Neuronal stem cell (in vitro differentiated cells): ENCODE data around the gene KRT35.

Source experiments
- DNase-seq: peaks from one replicate; pipeline ENCODE4 v3.0.0-alpha.2; 2013; ENCODE audit warnings: low spot score
- H2AFZ ChIP-seq: one replicate; pipeline ENCODE4 v1.6.1; 2013; ENCODE audit warnings: mild to moderate bottlenecking, low read length, inconsistent platforms
- H2AK5ac ChIP-seq: 2 replicates; pipeline ENCODE4 v1.6.1; 2013; ENCODE audit warnings: low read depth, mild to moderate bottlenecking, inconsistent platforms, low read length, moderate library complexity, mixed read lengths
- H2BK120ac ChIP-seq: 2 replicates; pipeline ENCODE4 v1.6.1; 2013; ENCODE audit warnings: low read depth, mild to moderate bottlenecking, inconsistent platforms, low read length, moderate library complexity, mixed read lengths
- H2BK12ac ChIP-seq: one replicate; pipeline ENCODE4 v1.6.1; 2013; ENCODE audit warnings: low read length, inconsistent platforms
- H2BK15ac ChIP-seq: 2 replicates; pipeline ENCODE4 v1.6.1; 2013; ENCODE audit warnings: mild to moderate bottlenecking, low read length, inconsistent platforms, mixed read lengths
- H2BK5ac ChIP-seq: one replicate; pipeline ENCODE4 v1.6.1; 2013; ENCODE audit warnings: inconsistent platforms, mild to moderate bottlenecking, low read length, moderate library complexity
- H3K14ac ChIP-seq: one replicate; pipeline ENCODE4 v1.6.1; 2013; ENCODE audit warnings: low read length, inconsistent platforms
- H3K18ac ChIP-seq: 2 replicates; pipeline ENCODE4 v1.6.1; 2013; ENCODE audit warnings: low read length, inconsistent platforms
- H3K23ac ChIP-seq: 2 replicates; pipeline ENCODE4 v1.6.1; 2013; ENCODE audit warnings: low read depth, mild to moderate bottlenecking, mixed read lengths, low read length, inconsistent platforms; ENCODE audit not compliant: poor library complexity
- H3K27ac ChIP-seq: replicated peaks from 3 replicates; pipeline ENCODE4 v1.5.1; 2013; ENCODE audit warnings: low read length, inconsistent platforms
- H3K27me3 ChIP-seq, 3 experiments: 2 replicates each; pipeline ENCODE4 v1.6.1; 2013; ENCODE audit warnings: low read length in 3 of 3, mild to moderate bottlenecking in 2 of 3, inconsistent platforms in 1 of 3, low read depth in 1 of 3, mixed read lengths in 1 of 3, moderate library complexity in 1 of 3; ENCODE audit not compliant: control insufficient read depth in 3 of 3, insufficient read depth in 3 of 3
- H3K36me3 ChIP-seq, 2 donors: replicated peaks in 1 of 2; 2 replicates each; pipeline ENCODE4 v1.6.1; 2013; ENCODE audit warnings: low read length in 2 of 2; ENCODE audit not compliant: control insufficient read depth in 2 of 2, insufficient read depth in 2 of 2
- H3K4ac ChIP-seq: 2 replicates; pipeline ENCODE4 v1.6.1; 2013; ENCODE audit warnings: inconsistent platforms, mild to moderate bottlenecking, low read length, moderate library complexity
- H3K4me1 ChIP-seq, 2 donors: 1 replicate in 1 of 2; 2 replicates in 1 of 2; pipeline ENCODE4 v1.6.1; 2013; ENCODE audit warnings: low read length in 2 of 2, low read depth in 1 of 2; ENCODE audit not compliant: control insufficient read depth in 2 of 2, insufficient read depth in 1 of 2
- H3K4me2 ChIP-seq: one replicate; pipeline ENCODE4 v1.6.1; 2013; ENCODE audit warnings: mild to moderate bottlenecking, low read length, inconsistent platforms; ENCODE audit not compliant: insufficient read depth, poor library complexity, severe bottlenecking
- H3K4me3 ChIP-seq, 2 donors: 2 replicates each; pipeline ENCODE4 v1.5.1; 2013; ENCODE audit warnings: low read length in 2 of 2, mild to moderate bottlenecking in 2 of 2, inconsistent platforms in 1 of 2, moderate library complexity in 1 of 2
- H3K79me1 ChIP-seq: one replicate; pipeline ENCODE4 v1.6.1; 2013; ENCODE audit warnings: low read depth, mild to moderate bottlenecking, inconsistent platforms, low read length, moderate library complexity
- H3K9ac ChIP-seq: one replicate; pipeline ENCODE4 v1.6.1; 2013; ENCODE audit warnings: mild to moderate bottlenecking, low read depth, low read length, inconsistent platforms; ENCODE audit not compliant: poor library complexity
- H3K9me3 ChIP-seq, 2 donors: replicated peaks in 1 of 2; 2 replicates each; pipeline versions ENCODE3 to v1.6.1; 2013; ENCODE audit warnings: low read length in 2 of 2, mild to moderate bottlenecking in 2 of 2, inconsistent platforms in 1 of 2, low read depth in 1 of 2, mixed read lengths in 1 of 2, moderate library complexity in 1 of 2; ENCODE audit not compliant: control insufficient read depth in 2 of 2, insufficient read depth in 1 of 2
- H4K8ac ChIP-seq: one replicate; pipeline ENCODE4 v1.6.1; 2013; ENCODE audit warnings: low read depth, mild to moderate bottlenecking, inconsistent platforms, low read length, moderate library complexity
- H4K91ac ChIP-seq: one replicate; pipeline ENCODE4 v1.6.1; 2013; ENCODE audit warnings: low read length, low read depth, mild to moderate bottlenecking, inconsistent platforms; ENCODE audit not compliant: poor library complexity
- WGBS, 2 donors: extraction: QIAGEN DNeasy Blood & Tissue Kit; methylation state at CpG; one replicate each; pipeline ENCODE4 v1.1.7; 2013; ENCODE audit warnings: missing lambda C conversion rate in 2 of 2, mixed read lengths in 1 of 2; ENCODE audit not compliant: insufficient read length in 2 of 2, insufficient replicate concordance in 1 of 2; ENCODE audit errors: extremely low coverage in 2 of 2; 5-methylcytosine and 5-hydroxymethylcytosine counted together

Gene KRT35

GRCh38 chr17:41442739-41443138 is 38.2 kb downstream of the KRT35 start:
- no peak overlapping the region for H3K27ac ChIP-seq
- no CpG with 5 or more reads among the region's 4 CpGs for WGBS, 2 donors

GRCh38 chr17:41440531-41441033 is 40.4 kb downstream of the KRT35 start, which contains the start of gene KRT38:
Gene KRT38, minus strand, starts transcription at chr17:41440983. Its CDS starts 62 bp downstream, at chr17:41440921.
- Histone ChIP-seq H4K8ac (no peak within 1 kb of the TSS), H2AK5ac (no peak within 1 kb of the TSS), H3K4ac (no peak within 1 kb of the TSS), H4K91ac (no peak within 1 kb of the TSS), H3K27ac (no peak within 1 kb of the TSS), H2BK120ac (no peak within 1 kb of the TSS), H3K23ac (no peak within 1 kb of the TSS), H3K79me1 (no peaks in the 10 kb centered on the region), H2BK5ac (no peak within 1 kb of the TSS), H3K4me3 (no peak within 1 kb of the TSS), H3K4me1 (no peaks in the 10 kb centered on the region), H3K4me2 (no peak within 1 kb of the TSS), H3K9me3 (no peaks in the 10 kb centered on the region), H2BK12ac (no peak within 1 kb of the TSS), H3K9ac (no peak within 1 kb of the TSS), H2AFZ (no peak within 1 kb of the TSS), H2BK15ac (no peak within 1 kb of the TSS), H3K27me3 (peaks cover 0 to 8% (median 0%) of the 10 kb centered on the region in 3 experiments), H3K18ac (no peak within 1 kb of the TSS), H3K36me3 (no peaks in the 10 kb centered on the region), H3K14ac (no peak within 1 kb of the TSS)
- WGBS, 2 donors, result no CpG with 5 or more reads among the region's 10 CpGs
- DNase-seq, result no peak

More at GRCh38 chr17:41442739-41443138, 38.2 kb downstream of the KRT35 start:
- H3K18ac ChIP-seq, result no peak overlapping the region
- H2AFZ ChIP-seq, result no peak overlapping the region
- no peak for DNase-seq
- no peak overlapping the region for H2BK15ac ChIP-seq
- H4K8ac ChIP-seq, result no peak overlapping the region
- no peak overlapping the region for H2BK5ac ChIP-seq
- no peak overlapping the region for H3K4me2 ChIP-seq
- H3K79me1 ChIP-seq, result no peaks in the 10 kb centered on the region
- H3K27me3 ChIP-seq, result peaks cover 0 to 7% (median 0%) of the 10 kb centered on the region in 3 experiments
- no peaks in the 10 kb centered on the region for H3K36me3 ChIP-seq
- no peak overlapping the region for H3K9ac ChIP-seq
- H3K4me1 ChIP-seq, result no peaks in the 10 kb centered on the region
- no peak overlapping the region for H2BK12ac ChIP-seq
- no peak overlapping the region for H3K14ac ChIP-seq
- no peak overlapping the region for H4K91ac ChIP-seq
- no peak overlapping the region for H3K4ac ChIP-seq
- no peak overlapping the region for H2BK120ac ChIP-seq
- no peak overlapping the region for H2AK5ac ChIP-seq
- no peaks in the 10 kb centered on the region for H3K9me3 ChIP-seq
- no peak overlapping the region for H3K23ac ChIP-seq
- H3K4me3 ChIP-seq, result no peak overlapping the region

- no CpG with 5 or more reads among the region's 5 CpGs for WGBS, 2 donors
- Histone ChIP-seq H3K4me2 (no peak overlapping the region), H2BK120ac (no peak overlapping the region), H3K23ac (no peak overlapping the region), H2AK5ac (no peak overlapping the region), H3K27me3 (peaks cover 0 to 8% (median 0%) of the 10 kb centered on the region in 3 experiments), H3K27ac (no peak overlapping the region), H4K8ac (no peak overlapping the region), H2BK5ac (no peak overlapping the region), H3K4ac (no peak overlapping the region), H3K18ac (no peak overlapping the region), H3K79me1 (no peaks in the 10 kb centered on the region), H2AFZ (no peak overlapping the region), H2BK15ac (no peak overlapping the region), H3K4me3 (no peak overlapping the region), H3K36me3 (no peaks in the 10 kb centered on the region), H3K9me3 (no peaks in the 10 kb centered on the region), H4K91ac (no peak overlapping the region), H3K9ac (no peak overlapping the region), H2BK12ac (no peak overlapping the region), H3K14ac (no peak overlapping the region), H3K4me1 (no peaks in the 10 kb centered on the region)
- DNase-seq, result no peak
Measured at GRCh38 chr17:41439375-41439774, 41.6 kb downstream of the KRT35 start.

GRCh38 chr17:41437769-41438168 is 43.2 kb downstream of the KRT35 start:
- Histone ChIP-seq H4K91ac (no peak overlapping the region), H3K4me2 (no peak overlapping the region), H2AK5ac (no peak overlapping the region), H3K9me3 (no peaks in the 10 kb centered on the region), H3K14ac (no peak overlapping the region), H3K23ac (no peak overlapping the region), H2BK120ac (no peak overlapping the region), H2BK12ac (no peak overlapping the region), H3K4me3 (no peak overlapping the region), H3K4me1 (no peaks in the 10 kb centered on the region), H2BK15ac (no peak overlapping the region), H2BK5ac (no peak overlapping the region), H3K4ac (no peak overlapping the region), H2AFZ (no peak overlapping the region), H4K8ac (no peak overlapping the region), H3K18ac (peak overlapping the region; percentile 17), H3K79me1 (no peaks in the 10 kb centered on the region), H3K9ac (no peak overlapping the region), H3K27ac (no peak overlapping the region), H3K36me3 (no peaks in the 10 kb centered on the region), H3K27me3 (peaks cover 0 to 4% (median 0%) of the 10 kb centered on the region in 3 experiments)
- no peak for DNase-seq
- WGBS, 2 donors, result no CpG with 5 or more reads among the region's 9 CpGs
